SU-DHL-6 (cell line): Measurements from ENCODE around the gene FAM229B.

Experiments used
- H2AFZ ChIP-seq: fragments of 200-600 bp; sonication (generic); 2 replicates; pipeline ENCODE4 v1.6.1; 2014; ENCODE audit warnings: low read depth, mild to moderate bottlenecking, moderate library complexity, mixed read lengths, antibody characterized with exemption, low read length; ENCODE audit not compliant: severe bottlenecking
- H3F3A ChIP-seq: fragments of 200-600 bp; shearing (Covaris generic); 2 replicates; pipeline ENCODE4 v1.6.0; 2016; ENCODE audit warnings: antibody characterized with exemption, mild to moderate bottlenecking; ENCODE audit not compliant: insufficient read depth
- H3K27ac ChIP-seq: fragments of 200-600 bp; sonication (generic); 2 replicates; pipeline ENCODE4 v1.5.1; 2016; ENCODE audit warnings: low read depth, mild to moderate bottlenecking, low read length, moderate library complexity, mixed read lengths
- H3K27me3 ChIP-seq: fragments of 200-600 bp; sonication (generic), shearing (Covaris generic); 2 replicates; pipeline ENCODE4 v1.6.0; 2014; ENCODE audit warnings: mild to moderate bottlenecking, low read length
- H3K36me3 ChIP-seq: fragments of 200-600 bp; sonication (generic); 2 replicates; pipeline ENCODE4 v1.6.1; 2014; ENCODE audit warnings: mild to moderate bottlenecking, low read length, mixed read lengths
- H3K4me2 ChIP-seq: fragments of 300-600, 200-600 bp; shearing (Covaris generic), sonication (generic); 2 replicates; pipeline ENCODE4 v1.6.0; 2014; ENCODE audit warnings: low read length, low read depth, mild to moderate bottlenecking; ENCODE audit not compliant: poor library complexity, severe bottlenecking
- H3K4me3 ChIP-seq: fragments of 200-600 bp; sonication (generic); 2 replicates; pipeline ENCODE4 v1.5.1; 2014; ENCODE audit warnings: antibody characterized with exemption, low read length, mild to moderate bottlenecking, mixed read lengths; ENCODE audit not compliant: insufficient read depth, poor library complexity, severe bottlenecking
- H3K79me2 ChIP-seq: fragments of 200-600 bp; sonication (generic); 2 replicates; pipeline ENCODE4 v1.6.1; 2014; ENCODE audit warnings: mild to moderate bottlenecking, low read length, moderate library complexity; ENCODE audit not compliant: insufficient read depth
- H3K9ac ChIP-seq: fragments of 200-600 bp; sonication (generic); 2 replicates; pipeline ENCODE4 v1.7.0; 2014; ENCODE audit warnings: mild to moderate bottlenecking, low read length
- H3K9me2 ChIP-seq: fragments of 200-600 bp; sonication (generic); replicated peaks from 2 replicates; pipeline ENCODE4 v1.6.1; 2014; ENCODE audit warnings: low read length; ENCODE audit not compliant: insufficient read depth
- H3K9me3 ChIP-seq: fragments of 200-600 bp; sonication (generic); 2 replicates; pipeline ENCODE4 v1.6.1; 2014; ENCODE audit warnings: low read length, mixed read lengths; ENCODE audit not compliant: insufficient read depth
- H4K20me1 ChIP-seq: fragments of 200-600 bp; sonication (generic); 2 replicates; pipeline ENCODE4 v1.6.1; 2014; ENCODE audit warnings: low read depth, mild to moderate bottlenecking, antibody characterized with exemption, low read length, moderate library complexity, mixed read lengths
- CTCF ChIP-seq: fragments of 200-600 bp; sonication (generic); IDR thresholded peaks from one replicate; pipeline ENCODE4 v1.5.1; 2017; ENCODE audit warnings: antibody characterized with exemption, mild to moderate bottlenecking, low read length, moderate library complexity; ENCODE audit not compliant: insufficient read depth, poor library complexity, severe bottlenecking
- EZH2phosphoT487 ChIP-seq: fragments of 200-600 bp; sonication (generic), shearing (Covaris generic); conservative IDR thresholded peaks from 2 replicates; pipeline ENCODE4 v1.6.1; 2018; ENCODE audit warnings: mild to moderate bottlenecking, antibody characterized with exemption, low read length, moderate library complexity, mixed read lengths

Gene FAM229B

DNA sequence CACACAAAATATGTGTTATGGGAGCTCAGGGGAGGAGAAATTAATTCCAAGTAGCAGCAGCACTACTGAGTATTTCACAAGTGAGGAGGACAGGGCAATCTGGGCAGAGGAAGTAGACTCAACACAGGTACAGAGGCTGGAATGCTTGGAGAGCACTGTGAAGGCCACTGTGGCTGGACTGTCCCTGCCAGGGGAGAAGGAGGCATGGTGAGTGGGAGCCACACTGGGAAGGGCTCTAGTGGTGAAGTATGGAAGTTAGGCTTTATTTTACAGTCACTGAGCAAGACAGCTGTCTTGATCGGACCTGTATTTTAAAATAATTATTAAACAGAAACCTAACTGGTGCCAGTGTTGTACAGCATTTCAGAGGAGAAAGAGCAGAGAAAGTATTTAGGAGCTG is 28.8 kb downstream of the FAM229B start:
- Histone ChIP-seq H3F3A (no peaks in the 10 kb centered on the region), H4K20me1 (no peaks in the 10 kb centered on the region), H3K9me2 (no peaks in the 10 kb centered on the region), H3K79me2 (no peaks in the 10 kb centered on the region), H3K27ac (no peak overlapping the region), H3K4me2 (no peak overlapping the region), H3K36me3 (no peaks in the 10 kb centered on the region), H2AFZ (no peak overlapping the region), H3K9me3 (no peaks in the 10 kb centered on the region), H3K9ac (no peak overlapping the region), H3K27me3 (no peaks in the 10 kb centered on the region), H3K4me3 (no peak overlapping the region)
- TF ChIP-seq EZH2phosphoT487, result no peak
- no peak for TF ChIP-seq CTCF

DNA sequence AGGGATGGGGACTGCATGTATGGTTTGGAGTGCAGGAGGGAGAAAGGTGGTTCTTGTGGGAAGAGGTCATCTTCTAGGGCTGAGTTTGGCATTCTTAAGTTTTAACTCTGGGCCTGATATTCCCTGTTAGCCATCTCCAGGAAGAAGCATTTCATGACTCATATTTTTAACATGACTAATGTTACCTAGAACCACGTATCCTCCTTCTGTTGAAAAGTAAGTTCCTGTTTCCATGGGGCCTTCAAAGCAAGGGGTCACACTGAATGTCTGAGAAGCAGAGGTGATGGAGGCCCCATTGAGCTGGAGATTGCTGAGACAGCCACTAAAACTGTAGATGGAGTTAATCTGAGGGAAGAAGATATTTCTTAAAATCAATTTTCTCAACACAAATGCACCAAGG is 30.2 kb downstream of the FAM229B start:
- Histone ChIP-seq H3K9me2 (no peaks in the 10 kb centered on the region), H3K79me2 (no peaks in the 10 kb centered on the region), H3K4me2 (no peak overlapping the region), H2AFZ (no peak overlapping the region), H3K27ac (no peak overlapping the region), H3K4me3 (no peak overlapping the region), H3F3A (no peaks in the 10 kb centered on the region), H3K9me3 (no peaks in the 10 kb centered on the region), H3K36me3 (no peaks in the 10 kb centered on the region), H3K27me3 (no peaks in the 10 kb centered on the region), H3K9ac (no peak overlapping the region), H4K20me1 (no peaks in the 10 kb centered on the region)
- TF ChIP-seq EZH2phosphoT487 (no peak), CTCF (no peak)

- H2AFZ ChIP-seq, result no peak overlapping the region
- no peak overlapping the region for H3K4me3 ChIP-seq
- H3K79me2 ChIP-seq, result no peaks in the 10 kb centered on the region
- TF ChIP-seq EZH2phosphoT487, result no peak
- H3K27ac ChIP-seq, result no peak overlapping the region
- H3F3A ChIP-seq, result no peaks in the 10 kb centered on the region
- H3K9me3 ChIP-seq, result no peaks in the 10 kb centered on the region
- no peaks in the 10 kb centered on the region for H3K36me3 ChIP-seq
- no peak overlapping the region for H3K9ac ChIP-seq
- H3K4me2 ChIP-seq, result no peak overlapping the region
- H4K20me1 ChIP-seq, result no peaks in the 10 kb centered on the region
- no peaks in the 10 kb centered on the region for H3K27me3 ChIP-seq
- H3K9me2 ChIP-seq, result no peaks in the 10 kb centered on the region
Measured at GRCh38 chr6:112118034-112118433, 30.6 kb downstream of the FAM229B start.

GRCh38 chr6:112122756-112123155 is 35.4 kb downstream of the FAM229B start:
- Histone ChIP-seq H3F3A (no peaks in the 10 kb centered on the region), H3K27me3 (no peaks in the 10 kb centered on the region), H3K9me2 (no peaks in the 10 kb centered on the region), H4K20me1 (no peaks in the 10 kb centered on the region), H3K9ac (no peak overlapping the region), H3K9me3 (no peaks in the 10 kb centered on the region), H3K27ac (no peak overlapping the region), H3K4me3 (no peak overlapping the region), H3K4me2 (no peak overlapping the region), H3K79me2 (no peaks in the 10 kb centered on the region), H3K36me3 (no peaks in the 10 kb centered on the region), H2AFZ (no peak overlapping the region)
- no peak for TF ChIP-seq CTCF
- no peak for TF ChIP-seq EZH2phosphoT487
